HG03135 (cell line): ENCODE data around the gene RGS12.

Experiments
- ATAC-seq: cut with Tn5 transposase; IDR thresholded peaks from one replicate; pipeline ENCODE4 v1.9.1; 2021; ENCODE audit warnings: mild to moderate bottlenecking, moderate library complexity; ENCODE audit not compliant: unreplicated experiment

The RGS12 gene, protein sequence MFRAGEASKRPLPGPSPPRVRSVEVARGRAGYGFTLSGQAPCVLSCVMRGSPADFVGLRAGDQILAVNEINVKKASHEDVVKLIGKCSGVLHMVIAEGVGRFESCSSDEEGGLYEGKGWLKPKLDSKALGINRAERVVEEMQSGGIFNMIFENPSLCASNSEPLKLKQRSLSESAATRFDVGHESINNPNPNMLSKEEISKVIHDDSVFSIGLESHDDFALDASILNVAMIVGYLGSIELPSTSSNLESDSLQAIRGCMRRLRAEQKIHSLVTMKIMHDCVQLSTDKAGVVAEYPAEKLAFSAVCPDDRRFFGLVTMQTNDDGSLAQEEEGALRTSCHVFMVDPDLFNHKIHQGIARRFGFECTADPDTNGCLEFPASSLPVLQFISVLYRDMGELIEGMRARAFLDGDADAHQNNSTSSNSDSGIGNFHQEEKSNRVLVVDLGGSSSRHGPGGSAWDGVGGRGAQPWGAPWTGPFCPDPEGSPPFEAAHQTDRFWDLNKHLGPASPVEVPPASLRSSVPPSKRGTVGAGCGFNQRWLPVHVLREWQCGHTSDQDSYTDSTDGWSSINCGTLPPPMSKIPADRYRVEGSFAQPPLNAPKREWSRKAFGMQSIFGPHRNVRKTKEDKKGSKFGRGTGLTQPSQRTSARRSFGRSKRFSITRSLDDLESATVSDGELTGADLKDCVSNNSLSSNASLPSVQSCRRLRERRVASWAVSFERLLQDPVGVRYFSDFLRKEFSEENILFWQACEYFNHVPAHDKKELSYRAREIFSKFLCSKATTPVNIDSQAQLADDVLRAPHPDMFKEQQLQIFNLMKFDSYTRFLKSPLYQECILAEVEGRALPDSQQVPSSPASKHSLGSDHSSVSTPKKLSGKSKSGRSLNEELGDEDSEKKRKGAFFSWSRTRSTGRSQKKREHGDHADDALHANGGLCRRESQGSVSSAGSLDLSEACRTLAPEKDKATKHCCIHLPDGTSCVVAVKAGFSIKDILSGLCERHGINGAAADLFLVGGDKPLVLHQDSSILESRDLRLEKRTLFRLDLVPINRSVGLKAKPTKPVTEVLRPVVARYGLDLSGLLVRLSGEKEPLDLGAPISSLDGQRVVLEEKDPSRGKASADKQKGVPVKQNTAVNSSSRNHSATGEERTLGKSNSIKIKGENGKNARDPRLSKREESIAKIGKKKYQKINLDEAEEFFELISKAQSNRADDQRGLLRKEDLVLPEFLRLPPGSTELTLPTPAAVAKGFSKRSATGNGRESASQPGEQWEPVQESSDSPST (N-terminal part only)

DNA sequence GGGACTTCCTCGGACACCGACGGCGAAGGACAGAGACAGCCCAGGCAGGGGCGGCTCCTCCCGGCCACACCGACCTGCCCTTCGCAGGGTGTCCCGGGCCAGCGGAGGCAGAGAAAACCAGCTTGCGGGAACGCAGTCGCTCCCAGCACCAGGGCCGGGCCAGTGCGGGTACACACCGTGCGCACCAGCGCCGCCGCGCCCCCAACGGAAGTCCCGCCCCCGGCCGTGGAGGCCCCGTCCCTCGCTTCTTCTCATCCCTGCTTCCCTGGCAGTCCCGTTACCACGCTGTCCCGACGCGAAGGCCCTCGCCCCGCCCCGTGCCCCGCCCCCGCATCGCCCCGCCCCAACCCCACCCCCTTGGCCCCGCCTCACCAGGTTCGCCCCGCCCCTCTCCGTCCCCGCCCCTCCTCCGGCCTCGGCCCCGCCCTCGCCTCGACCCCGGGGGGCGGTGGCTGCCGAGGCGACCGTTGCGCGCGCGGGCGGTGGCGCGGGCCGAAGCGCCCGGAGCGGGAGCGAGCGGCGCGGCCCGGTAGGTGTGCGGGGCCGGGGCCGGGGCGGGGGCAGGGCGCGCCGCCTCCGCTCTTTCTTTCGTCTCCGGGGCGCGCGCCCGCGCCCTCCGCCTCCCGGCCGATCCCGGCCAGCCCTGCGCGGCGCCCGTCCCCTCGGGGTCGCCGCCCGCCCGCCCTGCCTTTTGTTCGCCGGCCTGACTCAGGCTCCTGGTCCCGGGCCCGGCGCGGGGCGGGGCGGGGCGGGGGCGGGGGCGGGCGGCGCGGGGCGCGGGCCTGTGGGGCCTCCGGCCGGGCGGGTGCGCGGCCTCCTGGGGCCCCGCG lies at the start of gene RGS12:
RGS12 (plus strand) TSS at position 451 of the 830 bp plus-strand sequence. CDS start 23,150 bp downstream, outside the sequence.
- ATAC-seq, result peak; percentile 72

DNA sequence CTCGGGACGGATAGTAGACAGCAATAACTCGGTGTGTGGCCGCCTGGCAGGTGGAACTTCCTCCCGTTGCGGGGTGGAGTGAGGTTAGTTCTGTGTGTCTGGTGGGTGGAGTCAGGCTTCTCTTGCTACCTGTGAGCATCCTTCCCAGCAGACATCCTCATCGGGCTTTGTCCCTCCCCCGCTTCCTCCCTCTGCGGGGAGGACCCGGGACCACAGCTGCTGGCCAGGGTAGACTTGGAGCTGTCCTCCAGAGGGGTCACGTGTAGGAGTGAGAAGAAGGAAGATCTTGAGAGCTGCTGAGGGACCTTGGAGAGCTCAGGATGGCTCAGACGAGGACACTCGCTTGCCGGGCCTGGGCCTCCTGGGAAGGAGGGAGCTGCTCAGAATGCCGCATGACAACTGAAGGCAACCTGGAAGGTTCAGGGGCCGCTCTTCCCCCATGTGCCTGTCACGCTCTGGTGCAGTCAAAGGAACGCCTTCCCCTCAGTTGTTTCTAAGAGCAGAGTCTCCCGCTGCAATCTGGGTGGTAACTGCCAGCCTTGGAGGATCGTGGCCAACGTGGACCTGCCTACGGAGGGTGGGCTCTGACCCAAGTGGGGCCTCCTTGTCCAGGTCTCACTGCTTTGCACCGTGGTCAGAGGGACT lies 49.6 kb upstream of the RGS12 start:
- ATAC-seq, result no peak

DNA sequence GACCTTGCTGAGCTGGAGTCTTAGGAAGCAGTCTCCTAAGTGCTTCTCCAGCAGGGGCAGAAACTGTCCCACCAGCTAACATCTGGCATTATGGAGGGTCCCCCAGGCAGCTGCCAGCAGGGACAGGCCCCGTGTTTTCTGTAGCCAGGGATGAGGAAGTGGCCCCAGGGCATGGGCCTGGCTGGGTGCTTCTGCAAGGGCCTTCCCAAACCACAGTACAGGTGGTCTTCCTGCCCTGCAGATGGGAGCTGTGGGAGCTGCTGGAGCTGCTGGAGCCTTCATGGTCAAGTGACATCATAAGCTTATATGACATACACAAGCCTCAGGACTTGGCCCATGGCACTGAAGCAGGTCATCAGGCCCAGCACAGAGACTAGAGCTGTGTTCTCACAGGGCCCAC lies 48.8 kb upstream of the RGS12 start:
- ATAC-seq, result no peak

DNA sequence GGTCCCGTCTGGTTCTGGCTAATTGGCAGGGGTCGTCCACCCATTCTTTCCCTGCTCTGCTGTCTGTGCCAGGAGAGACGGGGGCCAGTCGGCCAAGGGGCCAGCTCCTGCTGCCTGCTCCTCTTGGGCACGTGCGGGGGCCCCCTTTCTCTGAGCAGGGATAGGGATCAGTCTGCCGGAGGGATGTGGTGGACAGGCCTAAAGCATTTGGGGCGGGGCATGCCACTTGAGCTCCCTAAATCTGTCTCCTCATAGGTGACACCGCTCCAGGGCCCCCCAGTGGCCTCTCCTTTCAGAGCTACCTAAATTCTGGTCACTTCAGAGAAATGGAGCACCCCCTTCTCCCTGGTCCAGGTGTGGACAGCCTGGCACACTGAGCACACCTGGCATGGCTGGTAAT lies 48.1 kb upstream of the RGS12 start:
- no peak for ATAC-seq

DNA sequence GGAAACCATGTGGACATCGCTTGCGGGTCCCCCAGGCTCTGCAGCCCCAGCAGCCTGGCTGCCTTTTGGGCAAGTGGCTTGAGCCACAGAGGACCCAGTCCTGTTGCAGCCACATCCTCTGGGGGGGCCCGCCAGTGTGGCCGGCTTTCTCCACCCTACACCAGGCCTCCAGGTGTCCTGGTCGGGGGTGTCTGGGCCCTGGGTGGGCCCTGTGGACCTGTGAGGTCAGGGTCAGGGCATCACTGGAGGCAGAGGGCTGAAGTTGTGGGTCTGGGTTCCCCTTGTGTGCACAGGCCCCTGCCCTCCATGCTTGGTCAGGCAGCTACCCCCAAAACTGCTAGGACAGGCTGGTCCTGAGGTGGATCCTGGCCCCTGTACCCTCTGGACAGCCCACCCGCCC lies 47.1 kb upstream of the RGS12 start:
- ATAC-seq, result no peak

DNA sequence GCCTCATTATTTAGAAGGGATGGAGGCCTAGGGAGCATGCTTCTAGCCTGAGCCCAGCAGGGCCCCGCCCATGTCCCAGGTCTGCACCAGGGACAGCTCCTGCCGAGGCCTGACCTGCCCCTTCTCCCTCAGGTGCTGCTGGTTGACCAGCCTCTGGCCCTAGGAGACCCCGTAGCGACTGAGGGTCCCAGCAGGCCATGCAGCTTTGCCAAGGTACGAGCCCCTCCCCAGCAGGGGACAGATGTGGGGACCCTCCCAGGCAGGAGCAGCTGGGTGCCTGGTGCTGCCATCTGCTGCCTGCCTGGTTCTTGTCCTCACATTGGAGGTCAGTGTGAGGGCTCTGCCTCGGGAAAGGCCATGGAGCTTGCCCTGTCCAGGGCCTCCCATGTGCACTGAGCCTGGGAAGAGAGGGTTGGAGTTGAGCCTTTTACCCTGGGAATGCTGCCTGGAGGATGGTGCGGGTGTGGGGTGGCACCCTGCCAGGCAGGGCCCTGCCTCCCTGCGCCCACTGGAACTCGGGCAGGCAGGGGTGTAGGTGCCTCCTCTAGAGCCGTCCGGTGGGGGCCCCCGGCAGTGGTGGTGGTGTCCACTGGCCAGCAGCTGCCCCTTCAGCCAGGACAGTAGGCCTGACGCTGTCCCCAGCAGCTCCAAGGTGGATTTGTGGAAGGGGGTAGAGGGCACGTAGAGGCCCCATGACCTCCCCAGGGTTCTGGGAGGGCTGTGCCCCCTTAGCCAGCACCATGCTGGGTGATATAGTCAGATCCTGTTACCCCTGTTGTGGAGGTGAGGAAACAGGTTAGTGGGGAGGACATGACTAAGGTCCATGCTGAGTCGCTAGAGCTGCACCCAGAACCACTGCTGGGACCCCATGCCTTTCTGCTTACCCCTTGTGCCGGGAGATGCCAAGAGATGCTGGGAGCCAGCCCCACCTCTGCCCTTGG lies 46.1 kb upstream of the RGS12 start:
- no peak for ATAC-seq

DNA sequence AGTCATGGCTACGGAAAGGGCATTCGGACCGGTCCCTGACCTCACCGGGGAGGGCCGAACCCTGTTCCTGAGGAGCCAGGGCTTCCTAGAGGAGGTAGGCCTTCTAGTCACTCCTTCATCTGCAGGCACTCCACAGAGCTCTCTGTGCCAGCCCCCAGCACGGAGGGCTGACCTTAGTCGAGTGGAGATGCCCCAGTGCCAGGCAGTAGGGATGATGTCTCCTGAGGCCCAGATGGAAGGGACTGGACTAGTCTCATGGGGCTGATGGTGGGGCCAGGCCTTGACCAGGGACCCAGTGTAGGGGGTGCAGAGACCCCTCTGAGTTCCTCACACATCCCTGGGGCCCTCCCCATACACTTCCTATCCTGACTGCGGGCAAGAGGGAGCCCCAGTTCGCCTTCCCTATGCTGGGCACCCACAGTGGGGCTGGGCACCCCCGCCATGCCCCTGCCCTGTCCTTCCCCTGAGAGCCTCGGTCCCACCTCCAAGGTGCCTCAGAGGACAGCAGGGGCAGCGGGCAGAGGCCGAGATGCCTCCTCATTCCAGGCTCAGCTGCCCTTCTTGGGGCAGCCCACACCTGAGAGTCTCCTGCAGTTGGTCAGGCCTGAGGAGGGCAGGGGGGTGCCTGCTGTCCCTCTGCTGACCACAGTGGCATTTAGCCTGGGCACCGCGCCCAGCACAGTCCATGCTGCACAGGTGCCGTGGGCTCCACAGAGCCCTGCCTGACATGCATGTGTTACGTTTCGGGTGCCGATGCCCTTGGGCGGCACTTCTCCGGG lies 45.2 kb upstream of the RGS12 start:
- ATAC-seq, result no peak

DNA sequence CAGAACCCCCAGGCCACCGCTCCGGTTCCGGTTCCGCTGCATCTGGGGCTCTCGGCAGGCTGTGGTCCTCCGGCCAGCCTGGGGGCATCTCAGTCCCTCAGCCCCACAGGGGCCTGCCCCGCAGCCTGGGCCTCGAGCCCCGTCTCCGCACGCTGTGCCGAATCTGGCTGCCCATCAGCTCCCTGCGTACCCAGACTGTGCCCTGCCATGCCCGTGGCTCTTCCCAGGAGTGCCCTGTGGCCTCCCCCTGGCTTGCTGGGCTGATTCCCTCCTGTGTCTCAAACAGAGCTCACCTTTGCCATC lies 44.7 kb upstream of the RGS12 start:
- no peak for ATAC-seq

DNA sequence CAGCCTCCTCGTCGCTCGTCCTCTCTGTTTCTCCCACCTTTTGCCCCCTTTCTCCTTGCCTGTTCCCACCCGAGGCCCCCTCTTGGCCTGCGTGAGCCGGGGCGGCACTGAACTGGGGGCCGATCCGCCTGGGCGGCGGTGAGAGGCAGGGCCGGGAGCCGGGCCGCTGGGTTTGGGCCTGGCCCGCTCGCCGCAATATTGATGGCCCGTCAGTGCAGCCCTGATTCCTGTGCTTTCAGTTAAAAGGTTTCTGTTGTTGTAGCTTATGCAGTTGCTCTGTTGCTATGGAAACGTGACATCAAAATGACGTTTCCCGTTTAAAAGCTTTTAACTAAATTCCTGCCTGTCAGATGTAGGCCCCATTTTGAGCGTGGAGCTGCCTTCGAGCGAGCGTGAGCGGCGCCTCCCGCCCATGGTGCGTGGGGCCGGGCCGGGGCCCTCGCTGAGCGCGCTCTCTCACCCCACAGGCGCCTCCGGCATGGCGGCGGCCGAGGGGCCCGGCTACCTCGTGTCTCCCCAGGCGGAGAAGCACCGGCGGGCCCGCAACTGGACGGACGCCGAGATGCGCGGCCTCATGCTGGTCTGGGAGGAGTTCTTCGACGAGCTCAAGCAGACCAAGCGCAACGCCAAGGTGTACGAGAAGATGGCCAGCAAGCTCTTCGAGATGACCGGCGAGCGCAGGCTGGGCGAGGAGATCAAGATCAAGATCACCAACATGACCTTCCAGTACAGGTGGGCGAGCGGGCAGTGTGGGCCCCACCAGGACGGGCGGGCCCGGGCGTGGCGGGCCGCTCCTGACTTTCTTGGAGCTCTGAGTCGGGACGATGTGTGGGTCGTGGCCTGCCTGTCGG lies 43.8 kb upstream of the RGS12 start, which contains the start of gene MSANTD1:
MSANTD1 (plus strand) TSS at position 349 of the 851 bp plus-strand sequence; CDS start at position 413, 64 bp downstream.
- ATAC-seq, result no peak

DNA sequence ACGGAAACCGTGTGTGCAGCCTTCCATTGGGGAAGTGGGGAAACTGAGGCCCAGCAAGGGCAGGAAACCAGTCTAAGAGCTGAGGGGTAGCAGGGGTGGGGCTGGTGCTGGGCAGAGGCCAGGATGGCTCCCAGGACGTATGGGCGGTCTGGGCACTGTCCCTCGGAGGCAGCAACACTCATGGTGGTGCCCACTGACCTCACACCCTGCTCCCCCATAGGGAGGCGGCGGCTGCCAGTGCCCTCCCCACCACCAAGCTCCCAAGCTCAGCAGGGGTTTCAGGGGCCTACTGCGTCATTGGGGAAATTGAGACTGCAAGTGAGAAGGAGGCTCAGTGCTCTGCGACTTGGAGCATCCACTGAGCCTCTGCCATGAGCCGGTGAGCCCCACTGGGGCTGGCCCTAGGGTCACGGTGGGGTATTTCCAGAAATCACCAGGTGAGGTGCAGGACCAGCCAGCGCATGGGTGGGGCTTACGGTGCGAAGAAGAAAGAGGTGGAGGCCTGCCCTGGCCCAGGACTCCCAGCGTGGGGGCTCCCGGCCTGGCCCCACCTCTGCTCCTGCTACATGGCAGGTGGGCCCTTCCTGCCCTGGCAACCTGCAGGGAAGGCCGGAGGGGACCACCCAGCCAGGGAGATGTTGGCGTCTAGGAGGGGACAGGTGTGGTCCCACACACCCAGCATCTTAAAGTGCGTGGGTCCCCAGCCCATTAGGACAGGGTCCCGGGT lies 42.9 kb upstream of the RGS12 start:
- no peak for ATAC-seq

DNA sequence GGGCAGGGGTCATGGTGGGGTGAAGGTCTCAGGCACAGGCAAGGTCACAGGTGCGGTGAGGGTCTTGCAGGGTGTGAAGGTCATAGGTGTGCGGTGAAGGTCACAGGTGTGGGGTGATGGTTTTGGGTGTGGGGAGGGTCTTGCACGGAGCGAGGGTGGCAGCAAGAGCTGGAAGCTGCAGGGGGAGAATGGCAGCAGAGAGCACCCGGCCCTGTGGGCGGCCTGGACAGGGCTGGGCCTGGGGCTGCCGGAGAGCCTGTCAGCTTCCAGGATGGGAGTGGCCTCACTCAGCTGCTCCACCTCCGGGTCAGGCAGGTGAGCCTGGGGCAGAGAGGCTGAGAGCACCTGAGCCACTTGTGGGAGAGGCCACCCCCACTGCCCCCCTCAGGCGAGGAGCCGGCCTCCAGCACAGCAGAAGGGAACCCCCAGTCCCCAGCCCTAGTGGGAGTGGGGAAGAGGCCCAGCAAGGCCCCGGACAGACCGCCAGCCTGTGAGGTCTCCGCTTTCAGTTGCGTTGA lies 42.3 kb upstream of the RGS12 start:
- no peak for ATAC-seq

DNA sequence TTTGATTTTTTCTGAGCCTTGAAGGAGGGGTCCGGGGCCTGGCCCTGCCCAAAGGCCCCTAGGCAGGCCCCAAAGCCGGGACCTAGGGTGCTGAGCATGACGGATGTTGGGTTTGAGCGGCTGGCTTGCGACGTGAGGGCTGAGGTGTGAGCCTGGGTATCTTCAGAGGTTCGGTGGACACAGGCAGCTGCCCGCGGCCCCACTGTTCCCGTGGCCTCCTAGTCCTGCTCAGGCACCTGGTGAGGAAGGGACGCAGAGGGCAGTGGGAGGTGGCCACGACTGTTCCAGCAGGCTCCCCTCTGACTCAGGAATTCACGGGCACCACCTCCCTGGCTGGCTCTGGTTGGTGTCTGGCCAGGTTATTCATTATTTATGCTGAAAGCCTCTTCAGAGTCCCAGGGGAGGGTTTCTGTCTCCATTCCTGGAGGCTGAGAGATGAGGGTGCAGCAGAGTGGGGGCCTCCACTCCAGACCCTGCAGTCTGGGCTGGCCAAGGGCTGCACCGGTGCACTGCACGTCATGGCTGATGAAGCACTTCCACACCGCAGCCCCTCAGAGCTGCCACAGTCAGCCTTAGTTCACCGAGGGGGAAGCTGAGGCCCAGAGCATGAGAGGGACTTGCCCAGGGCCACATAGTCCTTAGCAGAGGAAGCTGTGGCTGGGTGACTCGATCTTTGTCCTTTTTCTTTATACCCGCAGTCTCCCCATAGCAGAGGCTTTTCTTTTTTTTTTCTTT lies 41.7 kb upstream of the RGS12 start:
- no peak for ATAC-seq

DNA sequence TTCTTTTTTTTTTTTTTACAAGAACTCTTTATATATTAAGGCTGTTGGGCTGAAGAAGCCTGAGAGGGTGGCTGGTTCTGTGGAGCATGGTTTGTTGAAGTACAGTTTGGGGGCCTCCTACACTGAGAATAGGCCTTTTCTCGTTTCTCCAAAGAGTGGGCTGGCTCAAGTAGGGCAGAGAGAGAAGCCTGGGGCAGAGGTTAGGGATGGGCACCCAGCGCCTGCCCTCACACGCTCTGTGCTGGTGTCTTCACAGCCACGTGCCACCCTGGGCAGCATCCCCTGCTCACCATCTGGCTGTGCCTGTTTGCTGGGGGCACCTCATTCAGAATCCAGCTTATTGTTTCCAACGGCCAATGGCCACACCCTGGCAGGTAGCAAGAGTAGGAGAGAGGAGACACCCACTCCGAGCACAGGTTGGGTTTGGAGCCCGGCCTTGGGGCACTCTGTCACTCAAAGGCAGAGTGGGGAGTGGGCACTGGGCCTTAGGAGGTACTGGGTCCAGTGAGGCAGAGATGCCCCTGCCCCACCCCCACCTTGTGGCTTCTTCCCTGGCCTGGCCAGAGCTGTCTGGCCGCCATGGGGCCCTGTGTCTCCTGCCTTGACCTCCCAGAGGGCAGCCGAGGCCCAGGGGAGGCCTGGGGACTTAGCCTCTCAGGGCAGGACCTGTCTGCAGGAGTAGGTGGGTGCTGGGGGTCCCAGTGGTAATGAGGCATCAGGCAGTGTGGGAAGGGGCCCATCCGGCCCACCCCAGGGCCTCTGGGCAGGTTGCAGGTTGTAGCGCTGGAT lies 40.9 kb upstream of the RGS12 start:
- ATAC-seq, result no peak

DNA sequence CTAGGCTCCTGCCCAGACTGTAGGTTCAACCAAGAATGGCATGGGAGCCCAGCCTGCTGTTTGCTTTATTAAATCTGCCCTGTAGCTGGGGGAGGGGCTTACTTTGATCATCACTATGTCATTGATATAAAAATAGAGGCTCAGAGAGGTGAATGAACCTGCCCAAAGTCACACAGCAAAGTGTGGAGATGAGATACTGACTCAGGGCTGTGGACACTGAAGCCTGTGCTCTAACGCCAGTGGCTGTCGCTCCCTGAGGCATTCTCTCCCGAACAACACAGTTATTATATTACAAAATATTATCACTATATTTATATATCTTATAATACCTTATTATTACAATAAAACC lies 40.4 kb upstream of the RGS12 start:
- no peak for ATAC-seq
